IgD-negative memory B cell (primary cell): ENCODE measurements around the gene PRKAR1B. TPM values are rescaled to one million over a fixed set of nuclear protein-coding genes. Genes with fewer than 3 reads are reported as not detected.
"Not testable (repeated sequence)": the region's sequence is repeated elsewhere in the genome, so short reads cannot be mapped to it uniquely, and the experiment has no call there.

ENCODE experiments used
- H3K27ac Mint-ChIP-seq, 3 donors: one replicate each; pipeline ENCODE4 v1.8.0; 2020 to 2022; ENCODE audit warnings: mild to moderate bottlenecking in 3 of 3, mixed read lengths in 3 of 3, moderate library complexity in 1 of 3
- H3K27me3 Mint-ChIP-seq: one replicate; pipeline ENCODE4 v1.8.0; 2021; ENCODE audit warnings: mixed read lengths
- H3K36me3 Mint-ChIP-seq: one replicate; pipeline ENCODE4 v1.8.0; 2020; ENCODE audit warnings: mild to moderate bottlenecking, mixed read lengths
- H3K4me1 Mint-ChIP-seq, 3 donors: one replicate each; pipeline ENCODE4 v1.8.0; 2020 to 2022; ENCODE audit warnings: mixed read lengths in 3 of 3, mild to moderate bottlenecking in 1 of 3
- H3K4me3 Mint-ChIP-seq, 4 donors: one replicate each; pipeline ENCODE4 v1.8.0; 2020 to 2022; ENCODE audit warnings: mild to moderate bottlenecking in 4 of 4, mixed read lengths in 4 of 4, moderate library complexity in 3 of 4
- H3K9me3 Mint-ChIP-seq, 3 donors: one replicate each; pipeline ENCODE4 v1.8.0; 2020 to 2021; ENCODE audit warnings: mixed read lengths in 3 of 3, mild to moderate bottlenecking in 1 of 3
- polyA plus RNA-seq: library from polyadenylated mRNA; unstranded; fragments of 300-500 nt; fragmentation: Illumina TruSeq; gene quantifications from one replicate; pipeline ENCODE4 v1.2.3, GENCODE V29; 2021

Gene PRKAR1B
- polyA plus RNA-seq, 1 donor from 2014 or later, result 4.6 TPM

DNA sequence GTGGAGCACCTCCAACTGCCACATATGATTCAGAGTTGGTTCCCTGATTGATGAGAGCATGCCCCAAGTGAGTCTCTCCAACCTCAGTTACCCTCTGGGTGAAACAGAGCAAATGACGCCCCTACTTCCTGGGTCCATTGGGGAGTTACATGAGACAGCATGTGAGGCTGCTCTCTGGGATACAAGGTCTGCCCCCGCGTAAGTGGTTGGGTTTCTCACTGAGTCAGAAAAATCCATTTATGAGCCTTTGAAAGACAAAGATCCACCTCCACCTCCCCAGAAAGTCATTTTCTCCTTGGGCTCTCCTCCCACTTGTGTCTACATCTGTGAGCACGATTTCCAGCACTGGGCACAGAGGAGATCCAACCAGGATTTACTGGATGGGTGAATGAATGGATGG, 71.3 kb downstream of the PRKAR1B start:
- no peaks in the 10 kb centered on the region for H3K4me1 Mint-ChIP-seq
- H3K27me3 Mint-ChIP-seq, result no peaks in the 10 kb centered on the region
- H3K9me3 Mint-ChIP-seq, result peaks cover 0 to 6% (median 0%) of the 10 kb centered on the region in 3 donors
- H3K4me3 Mint-ChIP-seq, result no peak overlapping the region
- H3K27ac Mint-ChIP-seq, result no peak overlapping the region
- peaks cover 3% of the 10 kb centered on the region for H3K36me3 Mint-ChIP-seq

GRCh38 chr7:653829-654764, 73.0 kb downstream of the PRKAR1B start:
- H3K4me1 Mint-ChIP-seq, result no peaks in the 10 kb centered on the region

GRCh38 chr7:652881-653280, 74.2 kb downstream of the PRKAR1B start:
- H3K27ac Mint-ChIP-seq, result no peak overlapping the region
- H3K4me3 Mint-ChIP-seq, result no peak overlapping the region
- H3K4me1 Mint-ChIP-seq, result no peaks in the 10 kb centered on the region
- H3K36me3 Mint-ChIP-seq, result no peaks in the 10 kb centered on the region
- H3K27me3 Mint-ChIP-seq, result no peaks in the 10 kb centered on the region
- H3K9me3 Mint-ChIP-seq, result no peaks in the 10 kb centered on the region

More at GRCh38 chr7:653829-654764, 73.0 kb downstream of the PRKAR1B start:
- Mint-ChIP-seq H3K27me3 (no peaks in the 10 kb centered on the region), H3K4me3 (no peak overlapping the region), H3K9me3 (peaks cover 0 to 4% (median 0%) of the 10 kb centered on the region in 3 donors), H3K27ac (no peak overlapping the region), H3K36me3 (peaks cover under 1% of the 10 kb centered on the region)

GRCh38 chr7:652167-652566, 74.9 kb downstream of the PRKAR1B start:
- not testable (repeated sequence) for H3K4me3 Mint-ChIP-seq, H3K27ac Mint-ChIP-seq, H3K9me3 Mint-ChIP-seq, H3K36me3 Mint-ChIP-seq, H3K4me1 Mint-ChIP-seq, H3K27me3 Mint-ChIP-seq

GRCh38 chr7:651032-651728, 75.9 kb downstream of the PRKAR1B start:
- H3K27ac Mint-ChIP-seq, result no peak overlapping the region

DNA sequence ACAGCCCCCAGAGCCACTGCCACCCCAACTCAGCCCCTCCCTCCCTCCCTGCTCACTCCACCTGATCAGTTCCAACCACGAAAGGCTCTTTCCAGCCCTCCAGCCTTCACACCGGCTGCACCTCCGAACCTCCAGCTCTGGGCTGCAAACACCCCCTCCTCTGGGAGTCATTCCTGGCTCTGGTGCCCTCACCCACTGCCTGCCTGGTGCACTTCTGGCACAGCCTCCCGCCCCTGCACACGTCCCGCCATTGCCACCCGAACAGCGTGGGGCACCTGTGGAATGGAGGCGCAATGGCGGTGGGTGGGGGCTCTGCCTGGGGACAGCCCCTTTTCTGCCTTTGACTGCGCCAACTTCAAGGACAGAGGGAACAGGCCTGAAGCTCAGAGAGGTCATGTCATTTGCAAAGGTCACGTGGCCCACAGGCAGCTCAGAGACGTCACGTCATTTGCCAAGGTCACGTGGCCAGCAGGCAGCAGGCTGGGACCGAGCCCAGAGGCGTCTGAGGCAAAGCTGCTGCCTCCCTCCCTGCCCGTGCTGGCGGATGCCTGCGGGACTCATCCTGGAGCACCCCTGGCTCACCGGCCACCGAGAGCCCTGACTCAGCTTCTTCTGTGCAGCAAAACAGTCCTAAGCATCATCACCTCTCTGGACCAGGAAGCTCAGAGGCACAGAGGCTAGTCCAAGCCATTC, 76.6 kb downstream of the PRKAR1B start:
- no peaks in the 10 kb centered on the region for H3K9me3 Mint-ChIP-seq
- no peaks in the 10 kb centered on the region for H3K36me3 Mint-ChIP-seq
- H3K27me3 Mint-ChIP-seq, result no peaks in the 10 kb centered on the region
- H3K4me1 Mint-ChIP-seq, result no peaks in the 10 kb centered on the region
- no peak overlapping the region for H3K4me3 Mint-ChIP-seq
- H3K27ac Mint-ChIP-seq, result no peak overlapping the region

More at GRCh38 chr7:651032-651728, 75.9 kb downstream of the PRKAR1B start:
- no peak overlapping the region for H3K4me3 Mint-ChIP-seq
- no peaks in the 10 kb centered on the region for H3K36me3 Mint-ChIP-seq
- H3K4me1 Mint-ChIP-seq, result no peaks in the 10 kb centered on the region
- no peaks in the 10 kb centered on the region for H3K9me3 Mint-ChIP-seq
- no peaks in the 10 kb centered on the region for H3K27me3 Mint-ChIP-seq

GRCh38 chr7:646951-647350, 80.1 kb downstream of the PRKAR1B start:
- Mint-ChIP-seq H3K4me3 (no peak overlapping the region), H3K9me3 (peaks cover 0 to 3% (median 0%) of the 10 kb centered on the region in 3 donors), H3K27ac (no peak overlapping the region), H3K27me3 (no peaks in the 10 kb centered on the region), H3K4me1 (no peaks in the 10 kb centered on the region), H3K36me3 (peaks cover 4% of the 10 kb centered on the region)

DNA sequence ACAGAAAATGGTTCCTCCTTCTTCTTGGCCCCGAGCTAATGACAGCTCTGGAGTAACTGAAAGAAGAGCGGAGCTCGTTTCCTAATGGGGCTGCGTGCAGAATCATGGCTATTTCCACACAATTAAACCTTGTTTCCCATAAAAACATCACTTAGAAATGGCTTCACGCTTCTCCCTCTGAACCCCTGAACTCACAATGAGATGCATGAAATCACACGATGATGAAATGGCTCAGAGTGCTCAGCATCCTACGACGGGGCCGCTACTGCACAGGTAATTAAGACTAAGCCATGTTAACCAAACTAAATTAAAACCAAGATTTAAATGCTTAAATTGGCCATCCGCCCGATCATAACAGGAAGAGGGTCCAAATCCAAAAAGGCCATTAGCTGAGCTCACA, 80.6 kb downstream of the PRKAR1B start:
- Mint-ChIP-seq H3K4me3 (no peak overlapping the region), H3K9me3 (peaks cover 0 to 3% (median 0%) of the 10 kb centered on the region in 3 donors), H3K27me3 (no peaks in the 10 kb centered on the region), H3K4me1 (no peaks in the 10 kb centered on the region), H3K27ac (no peak overlapping the region), H3K36me3 (peaks cover 4% of the 10 kb centered on the region)

GRCh38 chr7:645606-646005, 81.5 kb downstream of the PRKAR1B start:
- Mint-ChIP-seq H3K27ac (no peak overlapping the region), H3K36me3 (peaks cover 4% of the 10 kb centered on the region), H3K4me3 (no peak overlapping the region), H3K27me3 (no peaks in the 10 kb centered on the region), H3K4me1 (peaks cover 0 to 2% (median 0%) of the 10 kb centered on the region in 3 donors), H3K9me3 (peaks cover 0 to 3% (median 0%) of the 10 kb centered on the region in 3 donors)

- peaks cover 4% of the 10 kb centered on the region for H3K36me3 Mint-ChIP-seq
- peaks cover 0 to 3% (median 0%) of the 10 kb centered on the region in 3 donors for H3K9me3 Mint-ChIP-seq
- H3K4me3 Mint-ChIP-seq, result no peak overlapping the region
- no peak overlapping the region for H3K27ac Mint-ChIP-seq
- H3K27me3 Mint-ChIP-seq, result no peaks in the 10 kb centered on the region
- peaks cover 0 to 5% (median 0%) of the 10 kb centered on the region in 3 donors for H3K4me1 Mint-ChIP-seq
Measured at GRCh38 chr7:644381-645305, 82.4 kb downstream of the PRKAR1B start.

GRCh38 chr7:641966-642365, 85.1 kb downstream of the PRKAR1B start:
- Mint-ChIP-seq H3K4me3 (no peak overlapping the region), H3K27ac (no peak overlapping the region), H3K27me3 (no peaks in the 10 kb centered on the region), H3K4me1 (peaks cover 0 to 6% (median 4%) of the 10 kb centered on the region in 3 donors), H3K36me3 (peaks cover 4% of the 10 kb centered on the region), H3K9me3 (peaks cover 0 to 3% (median 0%) of the 10 kb centered on the region in 3 donors)

DNA sequence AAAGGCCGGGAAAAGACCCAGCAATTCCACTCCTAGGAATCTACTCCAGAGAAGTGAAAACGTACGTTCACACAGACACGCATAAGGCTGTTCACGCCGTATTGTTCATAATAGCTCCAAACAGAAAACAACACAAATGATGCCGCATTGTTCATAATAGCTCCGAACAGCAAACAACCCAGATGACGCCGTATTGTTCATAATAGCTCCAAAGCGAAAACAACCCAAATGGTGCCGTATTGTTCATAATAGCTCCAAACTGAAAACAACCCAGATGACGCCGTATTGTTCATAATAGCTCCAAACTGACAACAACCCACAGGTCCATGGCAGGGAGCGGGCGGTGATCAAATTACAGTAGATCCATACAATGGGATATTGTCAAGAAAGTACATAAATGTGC, 85.8 kb downstream of the PRKAR1B start:
- no peak overlapping the region for H3K4me3 Mint-ChIP-seq
- H3K36me3 Mint-ChIP-seq, result peaks cover 4% of the 10 kb centered on the region
- no peak overlapping the region for H3K27ac Mint-ChIP-seq
- no peaks in the 10 kb centered on the region for H3K27me3 Mint-ChIP-seq
- peaks cover 0 to 3% (median 0%) of the 10 kb centered on the region in 3 donors for H3K9me3 Mint-ChIP-seq
- H3K4me1 Mint-ChIP-seq, result peaks cover 0 to 6% (median 4%) of the 10 kb centered on the region in 3 donors

DNA sequence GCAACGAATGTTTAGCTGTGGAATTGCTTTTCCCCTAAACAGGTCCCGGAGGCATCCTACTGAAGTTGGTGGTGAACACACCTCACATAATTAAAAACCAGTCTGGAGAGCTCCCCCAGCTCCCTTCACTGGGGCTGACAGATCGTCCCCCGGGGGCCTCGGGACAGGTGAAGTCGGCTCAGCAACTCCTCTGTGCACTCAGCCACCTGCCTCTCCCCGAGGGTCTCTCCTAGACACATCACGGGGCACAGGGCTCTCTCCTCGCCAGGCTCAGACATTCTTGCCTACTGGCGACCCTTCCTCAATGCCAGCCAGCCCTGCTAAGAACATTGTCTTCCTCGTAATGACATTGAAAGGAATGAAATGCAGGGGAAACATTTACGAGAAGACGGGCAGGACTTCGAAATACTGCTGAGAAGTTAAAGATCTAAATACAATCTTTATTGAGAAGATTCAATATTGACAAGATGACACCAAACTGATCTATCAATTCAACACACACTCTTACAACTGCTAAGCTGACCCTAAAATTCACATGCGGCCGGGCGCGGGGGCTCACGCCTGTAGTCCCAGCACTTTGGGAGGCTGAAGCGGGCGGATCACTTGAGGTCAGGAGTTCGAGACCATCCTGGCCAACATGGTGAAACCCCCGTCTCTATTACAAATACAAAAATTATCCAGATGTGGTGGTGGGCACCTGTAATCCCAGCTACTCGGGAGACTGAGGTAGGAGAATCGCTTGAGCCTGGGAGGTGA, 88.6 kb downstream of the PRKAR1B start:
- H3K4me1 Mint-ChIP-seq, result peaks cover 0 to 6% (median 4%) of the 10 kb centered on the region in 3 donors
- no peak overlapping the region for H3K27ac Mint-ChIP-seq
- no peaks in the 10 kb centered on the region for H3K27me3 Mint-ChIP-seq
- no peak overlapping the region for H3K4me3 Mint-ChIP-seq
- peaks cover 0 to 3% (median 0%) of the 10 kb centered on the region in 3 donors for H3K9me3 Mint-ChIP-seq
- peaks cover 4% of the 10 kb centered on the region for H3K36me3 Mint-ChIP-seq
